ENCODE measurements around the gene ALOX5. TPM values are rescaled to one million over a fixed set of nuclear protein-coding genes. Genes with fewer than 3 reads are reported as not detected.

ALOX5 gene
- total and polyA plus RNA-seq, 2 of the 4 experiments (the other 2 are of a cell fraction) = not detected

DNA sequence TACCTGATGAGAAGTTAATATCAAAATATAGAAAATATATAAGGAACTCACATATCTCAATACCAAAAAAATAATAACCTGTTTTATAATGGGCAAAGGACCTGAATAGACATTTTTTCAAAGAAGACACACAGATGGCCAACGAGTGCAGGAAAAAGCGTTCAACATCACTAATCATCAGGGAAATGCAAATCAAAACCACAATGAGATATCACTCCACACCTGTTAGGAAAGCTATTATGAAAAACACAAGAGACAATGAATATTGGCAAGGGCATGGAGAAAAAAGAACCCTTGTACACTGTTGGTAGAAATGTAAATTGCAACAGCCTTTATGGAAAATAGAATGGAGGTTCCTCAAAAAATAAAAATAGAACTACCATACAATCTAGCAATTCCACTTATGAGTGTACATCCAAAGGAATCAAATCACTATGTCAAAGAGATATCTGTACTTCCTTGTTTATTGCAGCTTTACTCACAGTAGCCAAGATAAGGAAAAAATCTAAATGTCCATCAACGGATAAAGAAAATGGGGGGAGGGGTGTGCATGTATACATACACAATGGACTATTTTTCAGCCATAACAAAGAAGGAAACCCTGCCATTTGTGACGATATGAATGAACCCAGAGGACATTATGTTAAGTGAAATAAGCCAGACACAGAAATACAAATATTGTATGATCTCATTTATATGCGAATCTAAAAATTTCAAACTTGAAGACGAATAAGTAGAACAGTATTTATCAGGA is 3.6 kb upstream of the ALOX5 start:
- Histone ChIP-seq H3K4ac (ENCODE audit: low read depth, low read length) (no peak overlapping the region), H2AFZ (replicated peaks; ENCODE audit: low read length, poor library complexity) (no peak overlapping the region), H2AK9ac (replicated peaks; ENCODE audit: low read depth, low read length, poor library complexity) (no peak overlapping the region), H3K9me1 (ENCODE audit: insufficient read depth, low read length) (no peaks in the 10 kb centered on the region), H3K36me3 (ENCODE audit: control insufficient read depth, insufficient read depth, low read length) (no peaks in the 10 kb centered on the region), H3K27ac (ENCODE audit: insufficient read depth, low read length) (no peak overlapping the region), H4K20me1 (ENCODE audit: insufficient read depth, low read length) (no peaks in the 10 kb centered on the region), H3K27me3 (ENCODE audit: control insufficient read depth, insufficient read depth, low read length) (peaks cover 24% of the 10 kb centered on the region), H3K23ac (ENCODE audit: low read depth, low read length) (no peak overlapping the region), H4K5ac (ENCODE audit: low read depth, low read length) (no peak overlapping the region), H3K18ac (ENCODE audit: low read depth, low read length) (no peak overlapping the region), H2BK15ac (ENCODE audit: low read depth, low read length) (no peak overlapping the region), H4K8ac (ENCODE audit: low read depth in 2 of 2, low read length in 2 of 2) (no peak overlapping the region), H3K9me3 (ENCODE audit: control insufficient read depth, insufficient read depth, low read length) (no peaks in the 10 kb centered on the region), H3K79me1 (ENCODE audit: low read depth in 1 of 2, low read length in 2 of 2) (no peaks in the 10 kb centered on the region), H2BK20ac (ENCODE audit: low read depth, low read length) (no peak overlapping the region), H3K14ac (replicated peaks; ENCODE audit: low read depth, low read length) (no peak overlapping the region), H2BK120ac (ENCODE audit: low read depth, low read length) (no peak overlapping the region), H4K91ac (ENCODE audit: insufficient read depth, low read depth, low read length) (no peak overlapping the region), H3K4me2 (ENCODE audit: low read depth, low read length) (no peak overlapping the region), H3K9ac (ENCODE audit: low read depth, low read length) (no peak overlapping the region), H2AK5ac (ENCODE audit: low read depth, low read length) (no peak overlapping the region), H3K4me1 (ENCODE audit: control insufficient read depth, insufficient read depth, low read length) (no peaks in the 10 kb centered on the region), H3K56ac (ENCODE audit: extremely low read depth, insufficient read depth, low read length) (no peak overlapping the region), H3K4me3 (ENCODE audit: insufficient read depth, low read depth, low read length) (no peak overlapping the region), H2BK5ac (ENCODE audit: low read depth, low read length, poor library complexity, severe bottlenecking) (no peak overlapping the region)
- TF ChIP-seq MXI1 (IDR thresholded peaks at IDR 0.05; ENCODE audit: borderline replicate concordance, low read depth, low read length) (no peak), BHLHE40 (IDR thresholded peaks at IDR 0.05; ENCODE audit: low read depth, low read length) (no peak), CEBPB (IDR thresholded peaks at IDR 0.05; ENCODE audit: low read depth, low read length) (no peak)
- TF ChIP-seq, protein P1, sequence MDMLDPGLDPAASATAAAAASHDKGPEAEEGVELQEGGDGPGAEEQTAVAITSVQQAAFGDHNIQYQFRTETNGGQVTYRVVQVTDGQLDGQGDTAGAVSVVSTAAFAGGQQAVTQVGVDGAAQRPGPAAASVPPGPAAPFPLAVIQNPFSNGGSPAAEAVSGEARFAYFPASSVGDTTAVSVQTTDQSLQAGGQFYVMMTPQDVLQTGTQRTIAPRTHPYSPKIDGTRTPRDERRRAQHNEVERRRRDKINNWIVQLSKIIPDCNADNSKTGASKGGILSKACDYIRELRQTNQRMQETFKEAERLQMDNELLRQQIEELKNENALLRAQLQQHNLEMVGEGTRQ (IDR thresholded peaks at IDR 0.05; ENCODE audit: low read depth, low read length) = no peak
- no CpG with 5 or more reads among the region's 6 CpGs for WGBS, 2 experiments (ENCODE audit: extremely low coverage in 2 of 2, insufficient read length in 1 of 2)
- ChIA-PET CTCF (interaction anchor here (0.6 kb wide), 1 partner anchor 75 kb away, joined by 3 read pairs; no protein-coding TSS in a partner anchor), POLR2A (ENCODE audit: unreplicated experiment) (no interaction called here)
- intact Hi-C loops (cut with micrococcal nuclease) (no loop called here), in situ Hi-C loops (cut with MboI; ENCODE audit: low sequenced_read_pairs) (no loop called here), dilution Hi-C loops (cut with HindIII; ENCODE audit: low sequenced_read_pairs, unreplicated experiment) (no loop called here)
- DNase-seq (no peak), ATAC-seq (ENCODE audit: low read depth) (no peak)
- no TSS peak for BruUV-seq (replicated peaks)

Measured in IMR-90 (cell line).